WTC11 (cell line): ENCODE data around the gene CFAP58.

Experiments used
- CREB1 ChIP-seq: sonication (generic); formaldehyde crosslinking; IDR thresholded peaks from 2 replicates; pipeline ENCODE4 v1.8.0; 2023; ENCODE audit warnings: mild to moderate bottlenecking, missing genetic modification reagents
- FOXK1 ChIP-seq: sonication (generic); formaldehyde crosslinking; IDR thresholded peaks from 2 replicates; pipeline ENCODE4 v1.8.0; 2022; ENCODE audit warnings: mild to moderate bottlenecking, moderate library complexity, missing genetic modification reagents
- NFYB ChIP-seq: sonication (generic); formaldehyde crosslinking; conservative IDR thresholded peaks from 2 replicates; pipeline ENCODE4 v1.8.0; 2022; ENCODE audit warnings: low read depth, missing genetic modification reagents
- ZNF232 ChIP-seq: sonication (generic); formaldehyde crosslinking; IDR thresholded peaks from 2 replicates; pipeline ENCODE4 v1.8.0; 2022; ENCODE audit warnings: mild to moderate bottlenecking, missing genetic modification reagents
- TF ChIP-seq, protein P1 (sequence below): sonication (generic); formaldehyde crosslinking; conservative IDR thresholded peaks from 2 replicates; pipeline ENCODE4 v1.8.1; 2022; ENCODE audit warnings: mild to moderate bottlenecking, missing genetic modification reagents
- TF ChIP-seq, protein P2 (sequence below): fragments of 200-600 bp; IDR thresholded peaks from 2 replicates; pipeline ENCODE4 v1.8.0; 2022; ENCODE audit warnings: antibody characterized with exemption
- TF ChIP-seq, protein P3 (sequence below): sonication (generic); formaldehyde crosslinking; IDR thresholded peaks from 2 replicates; pipeline ENCODE4 v1.8.0; 2022; ENCODE audit warnings: mild to moderate bottlenecking, missing genetic modification reagents
- TF ChIP-seq, protein P4 (sequence below): sonication (generic); formaldehyde crosslinking; IDR thresholded peaks from 2 replicates; pipeline ENCODE4 v1.8.1; 2023; ENCODE audit warnings: mild to moderate bottlenecking, missing genetic modification reagents, moderate library complexity

DNA sequence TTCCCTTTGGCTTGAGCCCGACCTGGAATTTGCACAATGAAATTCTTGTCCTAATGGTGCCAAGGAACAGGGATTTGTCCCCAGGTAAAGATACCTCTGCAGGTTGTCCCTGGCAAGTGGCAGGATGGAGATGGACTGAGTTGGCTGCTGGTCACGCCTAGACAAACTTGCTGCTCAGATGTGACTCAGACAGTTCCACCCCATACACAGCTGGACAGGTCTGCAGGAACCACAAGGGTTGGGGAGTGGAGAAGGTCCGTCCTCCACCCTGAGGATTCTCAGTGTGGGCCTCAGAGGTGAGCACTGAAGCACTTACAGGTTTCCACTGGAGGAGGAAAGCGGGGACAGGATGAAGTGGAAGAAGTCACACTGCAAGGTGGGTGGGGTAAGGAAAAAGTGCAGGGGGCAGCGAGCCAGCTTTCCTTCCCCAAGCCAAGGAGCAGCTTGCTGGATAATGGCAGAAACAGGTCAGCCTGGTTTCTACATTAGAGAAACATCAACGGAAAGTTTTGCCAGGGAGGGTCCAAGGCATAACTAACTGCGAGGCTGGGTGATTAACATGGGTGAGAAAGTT, 35.8 kb upstream of the CFAP58 start:
- TF ChIP-seq, protein P1, sequence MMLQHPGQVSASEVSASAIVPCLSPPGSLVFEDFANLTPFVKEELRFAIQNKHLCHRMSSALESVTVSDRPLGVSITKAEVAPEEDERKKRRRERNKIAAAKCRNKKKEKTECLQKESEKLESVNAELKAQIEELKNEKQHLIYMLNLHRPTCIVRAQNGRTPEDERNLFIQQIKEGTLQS, result no peak
- TF ChIP-seq, protein P2, sequence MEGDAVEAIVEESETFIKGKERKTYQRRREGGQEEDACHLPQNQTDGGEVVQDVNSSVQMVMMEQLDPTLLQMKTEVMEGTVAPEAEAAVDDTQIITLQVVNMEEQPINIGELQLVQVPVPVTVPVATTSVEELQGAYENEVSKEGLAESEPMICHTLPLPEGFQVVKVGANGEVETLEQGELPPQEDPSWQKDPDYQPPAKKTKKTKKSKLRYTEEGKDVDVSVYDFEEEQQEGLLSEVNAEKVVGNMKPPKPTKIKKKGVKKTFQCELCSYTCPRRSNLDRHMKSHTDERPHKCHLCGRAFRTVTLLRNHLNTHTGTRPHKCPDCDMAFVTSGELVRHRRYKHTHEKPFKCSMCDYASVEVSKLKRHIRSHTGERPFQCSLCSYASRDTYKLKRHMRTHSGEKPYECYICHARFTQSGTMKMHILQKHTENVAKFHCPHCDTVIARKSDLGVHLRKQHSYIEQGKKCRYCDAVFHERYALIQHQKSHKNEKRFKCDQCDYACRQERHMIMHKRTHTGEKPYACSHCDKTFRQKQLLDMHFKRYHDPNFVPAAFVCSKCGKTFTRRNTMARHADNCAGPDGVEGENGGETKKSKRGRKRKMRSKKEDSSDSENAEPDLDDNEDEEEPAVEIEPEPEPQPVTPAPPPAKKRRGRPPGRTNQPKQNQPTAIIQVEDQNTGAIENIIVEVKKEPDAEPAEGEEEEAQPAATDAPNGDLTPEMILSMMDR, result no peak
- TF ChIP-seq CREB1 (no peak), ZNF232 (CRISPR knock-in tag) (no peak), FOXK1 (CRISPR knock-in tag) (no peak), NFYB (CRISPR knock-in tag) (no peak)
- TF ChIP-seq, protein P3, sequence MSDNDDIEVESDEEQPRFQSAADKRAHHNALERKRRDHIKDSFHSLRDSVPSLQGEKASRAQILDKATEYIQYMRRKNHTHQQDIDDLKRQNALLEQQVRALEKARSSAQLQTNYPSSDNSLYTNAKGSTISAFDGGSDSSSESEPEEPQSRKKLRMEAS, result no peak
- TF ChIP-seq, protein P4, sequence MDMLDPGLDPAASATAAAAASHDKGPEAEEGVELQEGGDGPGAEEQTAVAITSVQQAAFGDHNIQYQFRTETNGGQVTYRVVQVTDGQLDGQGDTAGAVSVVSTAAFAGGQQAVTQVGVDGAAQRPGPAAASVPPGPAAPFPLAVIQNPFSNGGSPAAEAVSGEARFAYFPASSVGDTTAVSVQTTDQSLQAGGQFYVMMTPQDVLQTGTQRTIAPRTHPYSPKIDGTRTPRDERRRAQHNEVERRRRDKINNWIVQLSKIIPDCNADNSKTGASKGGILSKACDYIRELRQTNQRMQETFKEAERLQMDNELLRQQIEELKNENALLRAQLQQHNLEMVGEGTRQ, result no peak
